Muscle layer of colon (tissue), 2 donors: ENCODE results near the gene NTHL1.

ENCODE experiments used
- H3K27ac ChIP-seq: one replicate; pipeline ENCODE4 v1.7.0; 2013; ENCODE audit warnings: low read depth, mild to moderate bottlenecking, low read length, moderate library complexity
- H3K27me3 ChIP-seq, 2 donors: one replicate each; pipeline ENCODE4 v1.7.0; 2013; ENCODE audit warnings: low read length in 2 of 2, mild to moderate bottlenecking in 2 of 2; ENCODE audit not compliant: insufficient read depth in 2 of 2, control insufficient read depth in 1 of 2
- H3K36me3 ChIP-seq: one replicate; pipeline ENCODE4 v1.7.0; 2013; ENCODE audit warnings: mild to moderate bottlenecking, low read length; ENCODE audit not compliant: insufficient read depth
- H3K4me1 ChIP-seq: one replicate; pipeline ENCODE4 v1.7.0; 2013; ENCODE audit warnings: mild to moderate bottlenecking, low read length; ENCODE audit not compliant: insufficient read depth
- H3K4me3 ChIP-seq, 2 donors: one replicate each; pipeline ENCODE4 v1.7.0; 2013; ENCODE audit warnings: low read length in 2 of 2, low read depth in 1 of 2, mild to moderate bottlenecking in 1 of 2, moderate library complexity in 1 of 2
- H3K9ac ChIP-seq: one replicate; pipeline ENCODE4 v1.7.0; 2013; ENCODE audit warnings: low read length
- H3K9me3 ChIP-seq: one replicate; pipeline ENCODE4 v1.7.0; 2013; ENCODE audit warnings: mild to moderate bottlenecking, low read length
- donor health status: abdominal sarcoma.
- donor health status: Adenocarcinoma of cecum.

Gene NTHL1

DNA sequence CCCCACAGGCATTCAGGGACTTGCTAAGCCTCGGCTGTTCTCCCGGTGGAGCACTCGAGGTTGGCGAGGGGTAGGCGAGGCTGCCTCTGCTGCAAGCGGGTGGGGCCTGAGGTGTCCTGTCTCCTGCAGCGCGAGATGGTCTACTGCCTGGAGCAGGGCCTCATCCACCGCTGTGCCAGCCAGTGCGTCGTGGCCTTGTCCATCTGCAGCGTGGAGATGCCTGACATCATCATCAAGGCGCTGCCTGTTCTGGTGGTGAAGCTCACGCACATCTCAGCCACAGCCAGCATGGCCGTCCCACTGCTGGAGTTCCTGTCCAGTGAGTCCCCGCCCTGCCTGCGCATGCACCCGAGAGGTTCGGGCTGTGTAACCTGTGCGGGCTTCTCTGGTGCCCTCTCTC lies 26.4 kb upstream of the NTHL1 start:
- H3K9me3 ChIP-seq, result no peaks in the 10 kb centered on the region
- H3K36me3 ChIP-seq, result peaks cover 75% of the 10 kb centered on the region
- H3K4me3 ChIP-seq, result no peak overlapping the region
- no peaks in the 10 kb centered on the region for H3K27me3 ChIP-seq
- no peak overlapping the region for H3K9ac ChIP-seq
- H3K27ac ChIP-seq, result no peak overlapping the region
- H3K4me1 ChIP-seq, result peaks cover 6% of the 10 kb centered on the region

DNA sequence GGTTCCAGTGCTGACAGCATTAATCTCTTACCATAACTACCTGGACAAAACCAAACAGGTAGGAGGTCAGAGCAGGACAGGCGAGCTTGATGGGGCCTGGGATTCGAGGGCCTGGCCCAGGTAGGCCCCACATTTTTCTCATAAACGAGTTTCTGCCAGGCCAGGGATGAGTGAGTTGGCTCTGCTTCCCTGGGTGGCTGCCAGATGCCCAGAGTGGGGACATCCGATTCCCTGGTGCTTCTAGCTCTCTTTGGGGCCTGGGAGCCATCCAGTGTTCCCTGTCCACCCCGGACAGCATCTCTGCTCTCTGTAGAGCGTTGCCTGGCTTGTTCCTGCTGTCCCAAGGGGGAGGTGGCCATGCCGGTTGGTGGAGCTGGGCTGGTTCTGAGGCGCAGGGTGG lies 25.3 kb upstream of the NTHL1 start:
- Histone ChIP-seq H3K9ac (no peak overlapping the region), H3K27me3 (no peaks in the 10 kb centered on the region), H3K4me3 (no peak overlapping the region), H3K36me3 (peaks cover 64% of the 10 kb centered on the region), H3K4me1 (peaks cover 6% of the 10 kb centered on the region), H3K9me3 (no peaks in the 10 kb centered on the region), H3K27ac (no peak overlapping the region)

DNA sequence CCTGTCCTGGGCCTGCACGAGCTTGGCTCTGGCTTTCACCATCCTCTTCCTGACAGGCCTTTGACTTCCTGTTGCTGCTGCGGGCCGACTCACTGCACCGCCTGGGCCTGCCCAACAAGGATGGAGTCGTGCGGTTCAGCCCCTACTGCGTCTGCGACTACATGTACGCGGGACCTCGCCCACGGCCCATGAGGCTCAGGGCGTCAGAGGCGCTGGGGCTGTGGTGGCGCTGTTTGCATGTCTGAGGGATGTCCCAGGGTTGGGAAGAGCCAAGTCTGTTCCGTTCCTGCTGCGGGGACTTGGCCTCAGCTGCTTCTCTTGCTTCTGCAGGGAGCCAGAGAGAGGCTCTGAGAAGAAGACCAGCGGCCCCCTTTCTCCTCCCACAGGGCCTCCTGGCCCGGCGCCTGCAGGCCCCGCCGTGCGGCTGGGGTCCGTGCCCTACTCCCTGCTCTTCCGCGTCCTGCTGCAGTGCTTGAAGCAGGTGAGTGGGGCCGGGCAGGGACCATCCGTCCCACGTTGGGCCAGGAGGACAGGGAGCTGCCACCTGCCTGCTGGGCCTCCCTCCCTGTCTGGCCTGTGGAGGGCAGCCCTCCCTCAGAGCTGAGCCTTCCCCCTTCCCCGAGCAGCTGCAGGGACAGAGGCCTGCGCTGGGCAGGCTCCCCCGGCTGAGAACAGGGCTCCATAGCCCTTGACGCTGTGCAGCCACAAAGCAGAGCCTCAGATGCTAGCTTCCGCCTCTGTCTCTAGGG lies 24.0 kb upstream of the NTHL1 start:
- no peaks in the 10 kb centered on the region for H3K27me3 ChIP-seq
- peaks cover 6% of the 10 kb centered on the region for H3K4me1 ChIP-seq
- no peak overlapping the region for H3K27ac ChIP-seq
- no peaks in the 10 kb centered on the region for H3K9me3 ChIP-seq
- no peak overlapping the region for H3K4me3 ChIP-seq
- H3K36me3 ChIP-seq, result peaks cover 52% of the 10 kb centered on the region
- H3K9ac ChIP-seq, result no peak overlapping the region

DNA sequence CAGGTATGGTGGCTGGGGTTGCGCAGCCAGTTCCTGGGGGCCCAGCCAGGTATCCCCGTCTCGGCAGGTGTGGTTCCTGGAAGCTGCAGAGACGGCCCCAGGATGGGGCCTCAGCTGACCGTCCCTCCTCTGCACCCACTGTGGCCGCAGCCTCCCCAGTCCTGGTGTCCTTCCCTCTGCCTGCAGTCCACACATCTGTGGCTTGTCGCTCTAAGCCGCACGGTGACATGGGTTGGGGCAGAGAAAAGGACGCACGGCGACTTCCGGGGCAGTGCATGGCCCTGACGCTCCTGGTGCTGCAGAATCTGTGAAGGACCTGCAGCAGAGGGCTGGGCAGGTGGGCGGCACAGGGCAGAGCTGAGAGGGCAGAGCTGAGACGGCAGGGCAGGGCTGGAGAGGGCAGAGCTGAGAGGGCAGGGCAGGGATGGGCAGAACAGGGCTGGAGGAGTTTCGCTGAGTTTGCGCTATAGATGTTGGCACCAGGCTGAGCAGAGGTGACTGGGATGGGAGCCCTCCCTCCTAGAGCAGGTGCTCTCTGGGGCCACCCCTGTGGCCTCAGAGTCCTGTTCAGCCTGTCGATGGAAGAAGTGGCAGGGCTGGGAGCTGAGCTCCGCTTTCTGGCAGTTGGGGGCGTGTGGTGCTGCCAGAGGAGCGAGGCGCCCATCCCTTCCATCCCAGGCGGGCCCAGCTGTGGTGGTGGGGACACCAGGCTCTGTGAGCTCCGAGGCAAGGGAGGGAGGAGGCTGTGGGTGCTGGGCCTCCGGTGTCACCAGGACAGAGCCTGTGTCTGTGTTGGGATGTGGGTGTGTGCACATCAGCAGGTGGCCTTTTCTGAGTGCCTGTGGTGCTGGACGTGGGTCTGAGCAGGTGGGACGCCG lies 23.2 kb upstream of the NTHL1 start:
- Histone ChIP-seq H3K4me3 (no peak overlapping the region), H3K27me3 (no peaks in the 10 kb centered on the region), H3K36me3 (peaks cover 52% of the 10 kb centered on the region), H3K4me1 (peaks cover 6% of the 10 kb centered on the region), H3K9ac (no peak overlapping the region), H3K9me3 (no peaks in the 10 kb centered on the region), H3K27ac (no peak overlapping the region)

DNA sequence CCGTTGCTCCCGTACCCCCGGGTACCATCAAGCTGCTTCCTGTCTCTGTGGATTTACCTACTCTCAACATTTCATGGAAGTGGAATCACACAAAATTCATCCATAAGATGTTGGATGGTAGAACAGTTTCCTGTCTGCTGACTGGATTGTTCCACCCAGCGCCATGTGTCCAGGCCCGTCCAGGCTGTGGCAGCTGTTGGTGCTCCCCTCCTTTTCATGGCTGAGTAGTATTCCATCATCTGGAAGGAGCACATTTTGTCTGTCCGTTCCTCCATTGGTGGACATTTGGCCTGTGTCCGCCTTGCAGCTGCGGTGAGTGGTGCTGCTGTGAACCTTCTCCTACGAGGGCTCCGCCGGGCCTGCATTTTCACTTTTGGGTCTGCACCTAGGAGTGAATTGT lies 18.5 kb upstream of the NTHL1 start:
- no peaks in the 10 kb centered on the region for H3K27me3 ChIP-seq
- H3K9me3 ChIP-seq, result no peaks in the 10 kb centered on the region
- H3K9ac ChIP-seq, result no peak overlapping the region
- H3K27ac ChIP-seq, result no peak overlapping the region
- H3K4me3 ChIP-seq, result no peak overlapping the region
- H3K36me3 ChIP-seq, result peaks cover 42% of the 10 kb centered on the region
- no peaks in the 10 kb centered on the region for H3K4me1 ChIP-seq

DNA sequence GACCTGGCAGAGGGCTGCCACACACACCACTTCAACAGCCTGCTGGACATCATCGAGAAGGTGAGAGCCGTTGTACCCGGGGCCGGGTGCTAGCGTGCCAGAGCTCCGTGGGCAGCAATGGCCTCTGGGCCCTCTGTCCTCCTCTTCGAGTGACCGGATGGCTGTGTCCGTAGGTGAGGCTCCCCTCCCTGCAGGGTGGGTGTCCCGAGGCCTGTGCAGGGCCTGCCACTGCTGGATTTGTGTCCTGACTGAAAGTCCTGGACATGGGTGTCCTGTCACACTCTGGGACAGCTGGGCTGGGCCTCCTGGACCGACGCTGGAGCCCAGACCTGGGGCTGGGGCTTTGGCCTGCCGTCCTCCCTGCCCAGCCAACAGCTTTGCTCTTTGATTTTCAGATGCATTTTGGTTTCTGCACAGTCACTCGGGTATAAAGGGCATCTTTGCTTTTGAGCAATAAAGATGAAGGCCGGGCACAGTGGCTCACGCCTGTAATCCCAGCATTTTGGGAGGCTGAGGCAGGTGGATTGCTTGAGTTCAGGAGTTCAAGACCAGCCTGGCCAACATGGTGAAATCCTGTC lies 16.8 kb upstream of the NTHL1 start:
- Histone ChIP-seq H3K9me3 (no peaks in the 10 kb centered on the region), H3K27me3 (no peaks in the 10 kb centered on the region), H3K4me3 (no peak overlapping the region), H3K4me1 (no peaks in the 10 kb centered on the region), H3K27ac (no peak overlapping the region), H3K36me3 (peaks cover 40% of the 10 kb centered on the region), H3K9ac (no peak overlapping the region)

DNA sequence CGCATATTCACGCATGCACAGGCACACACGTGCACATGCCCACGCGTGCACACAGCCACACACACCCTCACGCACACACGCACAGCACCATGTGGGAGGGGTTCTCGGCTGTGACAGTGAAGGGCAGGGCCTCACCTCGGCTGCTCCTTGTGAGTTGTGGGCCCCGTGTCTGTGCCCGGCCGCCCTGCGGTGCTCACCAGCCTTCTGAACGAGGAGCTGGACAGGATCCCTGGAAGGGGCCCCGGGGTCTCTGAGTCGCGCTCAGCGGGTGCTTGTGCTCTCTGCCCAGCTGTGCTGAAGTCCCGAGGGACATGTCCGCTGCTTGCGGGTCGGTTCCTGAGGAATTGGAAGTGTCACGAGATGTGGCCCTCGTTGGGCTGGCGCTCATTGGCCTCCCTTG lies 16.2 kb upstream of the NTHL1 start:
- no peaks in the 10 kb centered on the region for H3K9me3 ChIP-seq
- H3K27ac ChIP-seq, result no peak overlapping the region
- no peak overlapping the region for H3K9ac ChIP-seq
- no peaks in the 10 kb centered on the region for H3K27me3 ChIP-seq
- peaks cover 41% of the 10 kb centered on the region for H3K36me3 ChIP-seq
- H3K4me1 ChIP-seq, result no peaks in the 10 kb centered on the region
- no peak overlapping the region for H3K4me3 ChIP-seq

DNA sequence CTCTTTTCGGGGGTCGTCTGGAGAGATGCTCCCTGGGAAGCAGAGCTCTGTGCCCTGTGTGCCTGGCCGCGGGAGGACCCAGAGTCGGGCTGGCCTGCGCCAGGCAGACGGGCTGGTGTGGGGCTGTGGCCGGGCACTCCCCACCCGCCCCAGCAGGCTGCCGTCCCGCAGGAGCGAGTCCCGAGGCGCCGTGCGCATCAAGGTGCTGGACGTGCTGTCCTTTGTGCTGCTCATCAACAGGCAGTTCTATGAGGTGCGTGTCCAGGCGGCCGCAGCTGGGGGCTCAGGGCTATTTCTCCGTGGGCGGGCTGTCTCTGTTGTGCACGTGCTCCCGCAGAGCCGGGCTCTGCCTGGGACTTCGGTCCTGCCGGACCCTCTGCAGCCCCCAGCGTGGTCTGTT lies 15.2 kb upstream of the NTHL1 start:
- H3K36me3 ChIP-seq, result peaks cover 49% of the 10 kb centered on the region
- H3K9me3 ChIP-seq, result no peaks in the 10 kb centered on the region
- no peak overlapping the region for H3K27ac ChIP-seq
- no peaks in the 10 kb centered on the region for H3K4me1 ChIP-seq
- H3K27me3 ChIP-seq, result no peaks in the 10 kb centered on the region
- H3K9ac ChIP-seq, result no peak overlapping the region
- no peak overlapping the region for H3K4me3 ChIP-seq

DNA sequence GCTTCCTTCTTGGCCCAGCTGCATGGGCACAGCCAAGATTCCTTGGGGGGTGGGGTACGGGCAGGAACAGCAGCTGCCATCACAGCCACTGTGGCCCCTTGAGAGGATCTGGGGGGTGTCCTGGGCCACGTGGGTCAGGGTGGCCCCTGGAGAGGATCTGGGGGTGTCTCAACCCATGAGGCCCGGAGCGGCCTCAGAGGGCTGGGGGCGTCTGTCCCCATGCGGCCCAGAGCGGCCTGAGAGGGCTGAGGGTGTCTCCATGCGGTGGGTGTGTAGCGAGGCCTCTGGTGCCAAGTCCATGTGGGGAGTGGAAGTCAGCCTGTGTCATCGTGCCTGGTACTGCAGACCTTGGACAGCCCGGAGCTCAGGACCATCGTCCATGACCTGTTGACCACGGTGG lies 13.9 kb upstream of the NTHL1 start:
- Histone ChIP-seq H3K9me3 (no peaks in the 10 kb centered on the region), H3K36me3 (peaks cover 54% of the 10 kb centered on the region), H3K27ac (no peak overlapping the region), H3K4me1 (no peaks in the 10 kb centered on the region), H3K9ac (no peak overlapping the region), H3K4me3 (no peak overlapping the region), H3K27me3 (no peaks in the 10 kb centered on the region)

DNA sequence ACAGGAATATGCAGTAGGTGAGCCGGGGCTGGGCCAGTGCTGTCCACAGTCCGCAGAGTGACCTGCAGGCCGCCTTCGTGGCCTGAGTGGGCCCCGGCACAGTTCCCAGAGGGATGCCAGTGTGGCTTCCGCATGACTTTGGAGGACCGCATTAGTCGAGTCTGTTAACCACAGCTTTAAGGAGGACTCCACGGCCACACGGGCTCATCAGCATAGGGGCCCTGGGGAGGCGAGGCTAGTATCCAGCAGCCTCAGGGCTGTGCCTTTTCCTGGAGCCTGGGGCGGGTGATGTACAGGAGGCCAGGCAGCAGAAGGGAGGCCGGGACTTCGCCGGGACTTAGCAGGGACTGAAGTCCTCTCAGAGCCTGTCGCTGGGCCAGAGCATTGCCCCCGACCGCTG lies 13.4 kb upstream of the NTHL1 start:
- peaks cover 53% of the 10 kb centered on the region for H3K36me3 ChIP-seq
- H3K4me3 ChIP-seq, result no peak overlapping the region
- no peak overlapping the region for H3K9ac ChIP-seq
- no peaks in the 10 kb centered on the region for H3K27me3 ChIP-seq
- no peaks in the 10 kb centered on the region for H3K9me3 ChIP-seq
- H3K4me1 ChIP-seq, result no peaks in the 10 kb centered on the region
- H3K27ac ChIP-seq, result no peak overlapping the region

DNA sequence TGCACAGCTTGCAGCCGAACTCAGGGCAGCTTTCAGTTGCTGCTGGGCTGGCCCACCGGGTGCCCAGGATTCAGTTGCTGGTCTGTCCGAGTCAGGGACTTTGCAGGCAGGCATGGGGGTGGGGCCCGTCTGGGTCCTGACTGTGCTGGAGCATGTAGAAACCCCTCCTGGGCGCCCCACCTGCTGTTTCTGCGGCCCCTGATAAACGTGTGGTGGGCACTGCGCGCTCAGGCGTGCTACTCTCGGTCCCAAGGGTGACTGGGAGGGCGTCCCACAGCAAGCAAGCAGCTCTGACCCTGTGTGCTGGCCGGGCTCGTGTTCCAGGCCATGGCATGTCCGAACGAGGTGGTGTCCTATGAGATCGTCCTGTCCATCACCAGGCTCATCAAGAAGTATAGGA lies 12.7 kb upstream of the NTHL1 start:
- Histone ChIP-seq H3K9me3 (no peaks in the 10 kb centered on the region), H3K4me1 (no peaks in the 10 kb centered on the region), H3K9ac (no peak overlapping the region), H3K36me3 (peaks cover 47% of the 10 kb centered on the region), H3K27ac (no peak overlapping the region), H3K27me3 (no peaks in the 10 kb centered on the region), H3K4me3 (no peak overlapping the region)
